GM18868 (cell line): ENCODE data around the gene ME3.

Experiments used
- ATAC-seq: cut with Tn5 transposase; IDR thresholded peaks from one replicate; pipeline ENCODE4 v1.9.1; 2021; ENCODE audit warnings: mild to moderate bottlenecking, moderate library complexity; ENCODE audit not compliant: unreplicated experiment

Gene ME3

DNA sequence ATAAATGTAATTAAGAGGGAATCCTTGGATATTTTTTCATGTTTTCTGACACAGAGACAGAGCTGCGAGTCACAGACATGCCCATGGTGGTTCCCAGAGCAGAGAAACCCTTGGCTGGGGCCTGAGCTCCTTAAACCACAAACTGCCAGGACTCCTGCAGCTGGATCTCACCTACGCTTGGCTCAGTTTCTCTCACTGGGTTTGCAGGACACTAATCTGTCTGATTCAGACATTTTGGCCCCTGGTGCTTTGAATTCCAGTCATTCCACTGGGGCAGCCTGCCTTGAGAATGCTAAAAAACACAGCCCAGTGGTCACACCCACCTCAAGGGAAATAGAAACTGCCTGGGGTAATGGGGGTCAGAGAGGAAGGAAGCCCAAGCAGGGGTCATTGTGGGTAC is 175.1 kb downstream of the ME3 start:
- no peak for ATAC-seq

DNA sequence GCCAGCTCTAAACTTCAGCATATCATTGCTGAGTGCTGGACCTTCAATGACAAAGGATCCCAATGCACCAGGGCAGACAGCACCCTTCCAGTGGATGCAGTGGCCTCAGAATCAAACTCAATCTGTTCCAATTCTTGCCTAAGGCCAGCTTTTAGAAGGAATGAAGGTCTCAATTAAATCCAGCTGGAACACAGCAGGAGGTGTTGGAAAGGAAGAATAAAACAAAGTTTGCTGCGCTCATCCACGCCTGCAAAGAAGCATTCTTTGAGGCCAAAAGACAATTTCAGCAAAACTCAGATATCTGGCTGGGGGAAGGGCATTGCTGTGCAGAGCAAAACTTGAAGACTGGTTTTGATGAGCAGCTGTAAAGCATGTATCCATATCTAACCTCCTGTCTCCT is 177.1 kb downstream of the ME3 start:
- ATAC-seq, result no peak

DNA sequence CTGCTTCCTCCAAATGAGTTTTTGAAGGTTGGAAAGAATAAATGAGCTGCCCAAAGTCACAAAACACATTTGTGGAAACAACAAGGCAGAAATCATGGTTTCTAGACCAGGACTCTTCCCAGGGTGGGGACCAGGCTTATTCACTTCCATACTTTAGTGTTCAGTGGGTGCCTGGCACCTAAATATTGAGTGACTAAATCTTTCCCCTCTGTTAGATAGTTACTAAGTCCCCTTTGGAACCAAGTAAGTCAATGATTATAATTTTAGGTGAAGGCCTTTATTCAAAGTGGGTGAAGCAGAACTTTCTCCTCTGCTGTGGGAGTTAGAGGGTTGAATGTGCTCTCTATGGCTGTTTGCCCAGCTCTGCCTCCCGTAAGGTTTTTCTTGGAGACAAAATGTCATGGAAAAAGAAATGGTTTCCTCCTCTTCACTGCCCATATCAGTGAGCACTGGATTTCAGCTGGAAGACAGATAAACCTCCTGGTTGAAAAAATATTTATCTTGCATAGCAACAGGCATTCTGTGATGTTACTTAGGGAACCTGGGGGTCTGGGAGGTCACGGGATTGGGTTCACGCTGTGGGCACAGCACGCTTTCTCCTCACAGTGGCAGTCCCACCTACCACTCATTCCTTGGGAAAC is 179.9 kb downstream of the ME3 start:
- no peak for ATAC-seq

DNA sequence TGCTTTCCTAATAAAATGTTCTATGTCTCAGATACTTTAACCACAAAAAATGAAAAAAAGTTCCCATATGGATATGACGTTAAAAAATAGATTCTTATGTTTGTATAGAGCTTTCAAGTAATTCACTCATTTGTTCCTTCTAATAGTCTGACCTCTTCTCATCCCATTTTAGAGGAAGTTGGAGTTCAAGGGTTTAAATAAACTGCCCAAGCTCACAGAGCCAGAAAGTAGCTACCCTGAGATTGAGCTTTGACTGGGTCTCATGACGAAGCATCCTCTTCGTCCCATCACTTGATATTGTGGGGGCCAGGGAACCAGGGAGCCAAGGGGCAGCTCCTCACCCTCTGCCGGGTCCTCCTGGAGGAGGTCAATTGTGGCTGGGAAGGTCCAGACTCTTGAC is 181.4 kb downstream of the ME3 start:
- no peak for ATAC-seq

DNA sequence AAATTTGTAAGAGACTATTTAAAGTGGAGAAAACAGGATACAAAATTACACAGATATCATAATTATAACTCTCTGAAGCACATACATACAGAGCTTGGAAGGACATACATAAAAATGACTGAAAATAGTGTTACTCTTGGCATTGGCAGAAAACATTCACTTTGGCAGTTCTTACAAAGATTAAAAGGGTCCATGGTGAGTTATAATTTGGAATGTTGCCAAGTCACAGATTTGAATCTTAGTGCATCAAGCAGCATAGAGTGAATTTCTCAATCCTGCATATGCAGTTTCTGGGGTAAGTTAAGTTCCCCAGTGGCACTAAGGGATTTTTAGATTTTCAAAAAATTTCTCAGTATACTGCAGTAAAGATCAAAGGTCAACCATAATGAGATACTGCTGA is 181.8 kb downstream of the ME3 start:
- no peak for ATAC-seq

DNA sequence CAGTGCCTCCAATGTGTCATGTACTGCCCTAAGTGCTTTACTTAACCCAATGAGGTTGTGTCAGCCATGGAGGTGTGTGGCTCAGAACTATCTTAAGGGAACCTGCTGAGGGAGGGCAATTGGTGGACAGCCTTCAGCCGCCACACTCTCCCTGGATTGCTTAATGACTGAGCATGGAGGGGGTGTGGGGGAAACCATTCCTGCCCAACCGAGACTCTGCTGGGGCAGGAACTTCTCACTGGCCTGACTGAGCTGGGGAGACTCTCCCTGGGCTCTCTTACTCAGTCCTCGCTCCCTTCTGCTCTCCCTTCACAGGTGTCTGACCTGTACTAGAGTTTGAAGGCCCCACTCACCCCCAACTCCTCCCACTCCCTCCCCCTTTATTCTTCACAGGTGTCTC is 183.0 kb downstream of the ME3 start:
- ATAC-seq, result no peak

DNA sequence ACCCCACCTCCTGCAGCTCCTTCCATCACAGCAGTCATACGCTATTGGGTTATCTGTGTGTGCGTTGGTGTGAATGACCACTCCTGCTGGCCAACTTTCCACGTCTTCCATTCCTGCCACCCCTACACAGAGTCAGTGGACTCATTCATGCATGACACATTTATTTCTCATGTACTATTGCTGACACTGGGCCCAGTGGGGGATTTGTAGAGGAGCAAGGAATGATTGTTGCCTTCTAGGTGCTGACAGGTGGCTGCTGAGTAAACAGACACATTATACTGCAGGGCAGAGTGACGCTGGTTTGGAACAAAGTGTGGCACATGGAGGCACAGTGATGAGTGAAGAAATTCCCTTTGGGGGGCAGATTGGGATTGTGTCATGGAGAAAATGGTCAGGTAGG is 183.9 kb downstream of the ME3 start:
- no peak for ATAC-seq

DNA sequence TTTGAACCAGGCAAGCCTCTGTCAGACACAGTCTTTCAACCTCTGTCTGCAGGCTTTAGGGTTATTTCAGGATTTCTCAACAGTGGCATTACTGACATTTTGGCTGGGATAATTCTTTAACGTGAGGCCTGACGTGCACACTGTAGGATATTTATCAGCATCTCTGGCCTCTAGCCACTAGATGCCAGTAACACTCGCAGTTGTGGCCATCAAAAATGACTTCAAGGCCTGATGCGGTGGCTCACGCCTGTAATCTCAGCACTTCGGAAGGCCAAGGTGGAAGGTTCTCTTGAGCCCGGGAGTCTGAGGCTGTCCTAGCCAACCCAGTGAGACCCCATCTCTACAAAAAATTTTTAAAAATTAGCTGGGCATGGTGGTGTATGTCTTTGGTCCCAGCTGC is 184.7 kb downstream of the ME3 start:
- no peak for ATAC-seq

DNA sequence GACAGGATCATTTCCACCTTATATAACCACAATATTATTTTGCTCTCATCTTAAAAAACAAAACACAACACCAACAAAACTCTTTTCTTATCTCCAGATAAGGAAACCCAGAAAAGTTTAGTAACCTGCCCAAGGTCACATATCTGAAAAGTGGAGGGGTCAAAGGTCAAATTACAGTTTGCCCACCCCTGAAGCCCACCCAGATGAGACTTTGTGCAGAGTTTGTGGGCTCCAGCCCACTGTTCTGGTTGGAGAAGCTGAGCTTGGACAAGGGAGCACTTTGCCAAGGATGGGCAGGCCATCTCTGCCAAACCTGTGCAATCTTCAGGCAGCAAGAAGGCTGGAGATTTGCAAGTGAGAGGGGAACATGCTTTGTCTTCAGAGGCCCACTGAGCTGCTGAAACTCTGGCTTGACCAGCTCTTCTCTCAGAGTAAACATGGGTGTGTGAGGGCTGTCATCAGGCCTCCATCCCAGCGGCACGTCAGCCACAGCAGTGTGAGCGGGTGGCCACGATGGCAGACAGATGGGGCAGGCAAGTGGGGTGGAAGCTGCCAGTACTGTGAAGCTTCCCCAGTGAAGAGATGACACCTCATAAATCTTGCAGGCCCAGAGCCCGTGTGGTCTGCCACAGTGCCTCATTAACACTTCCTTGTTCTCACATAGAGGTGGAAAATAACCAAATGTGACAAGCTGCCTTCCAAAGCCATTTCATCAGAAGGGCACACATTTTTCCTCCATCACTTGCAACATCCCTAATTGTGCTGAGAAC is 186.0 kb downstream of the ME3 start:
- no peak for ATAC-seq

DNA sequence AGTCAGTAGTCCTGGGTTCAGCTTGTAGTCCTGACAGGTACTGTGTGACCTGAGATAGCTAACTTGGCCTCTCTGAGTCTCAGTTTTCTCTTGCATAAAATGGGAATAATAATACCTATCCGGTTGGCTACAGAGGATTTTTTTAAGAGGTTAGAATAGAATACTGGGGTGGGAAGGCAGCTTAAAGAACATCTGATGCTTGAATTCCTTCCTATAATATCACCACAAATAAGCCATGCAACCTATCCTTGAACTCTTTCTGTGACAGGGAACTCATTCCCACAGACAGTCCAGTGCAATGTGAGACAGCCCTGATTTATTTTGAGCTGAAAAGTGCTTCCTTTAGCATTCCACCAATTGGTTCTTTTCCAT is 187.6 kb downstream of the ME3 start:
- ATAC-seq, result no peak

DNA sequence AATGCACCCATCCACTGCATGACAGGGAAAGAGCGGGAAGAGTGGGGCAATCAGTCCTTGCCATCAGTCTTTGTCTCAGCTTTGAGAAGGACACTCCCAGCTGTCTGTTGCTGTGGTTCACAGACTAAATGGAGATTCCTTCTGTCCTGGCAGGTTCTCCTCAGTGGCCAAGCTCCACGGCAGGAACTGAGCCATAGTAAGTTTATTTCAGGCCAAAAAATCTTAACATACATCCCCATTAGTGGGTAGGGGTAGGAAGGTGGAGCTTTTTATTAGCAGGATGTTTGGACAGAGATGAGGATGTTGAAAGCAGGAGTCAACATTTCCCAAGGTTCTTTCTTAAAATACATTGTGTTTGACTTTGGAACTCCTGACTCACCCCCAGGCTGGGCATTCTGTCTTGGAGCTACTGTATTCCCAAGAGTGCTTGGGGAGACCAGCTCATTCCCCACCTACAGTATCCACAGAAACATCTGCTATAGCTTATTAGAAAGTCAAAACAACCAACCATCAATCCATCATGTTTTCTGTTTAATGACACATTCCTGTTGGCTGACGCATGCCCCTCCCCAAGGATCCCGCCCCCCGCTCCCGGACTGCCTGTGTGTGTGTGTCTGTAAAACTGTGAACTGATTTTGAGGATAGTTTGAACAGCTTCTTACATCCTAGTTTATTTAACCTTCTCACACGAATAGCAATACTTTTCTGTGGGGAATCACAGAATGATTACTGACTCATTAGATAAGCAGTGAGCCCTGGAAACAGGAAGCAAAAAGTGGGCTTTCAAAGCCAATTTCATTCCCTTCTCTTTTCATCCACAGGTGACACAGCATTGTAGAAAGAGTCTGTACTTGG is 188.2 kb downstream of the ME3 start:
- no peak for ATAC-seq

DNA sequence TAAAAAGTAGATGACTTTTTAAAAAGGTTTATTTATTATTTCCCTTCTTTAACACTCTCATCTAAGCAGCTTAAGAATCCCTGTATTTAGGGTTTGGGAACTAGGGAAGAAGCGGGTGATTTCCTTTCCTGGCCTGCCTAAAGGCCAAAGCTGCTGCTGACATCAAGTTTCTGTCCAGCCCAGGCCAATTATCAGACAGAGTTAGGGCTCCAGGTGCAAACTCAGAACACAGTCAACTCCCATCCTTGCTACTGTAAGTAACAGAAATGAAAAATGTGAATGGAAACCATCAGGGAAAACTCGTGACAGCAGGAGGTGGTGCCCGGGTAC is 188.8 kb downstream of the ME3 start:
- ATAC-seq, result no peak

DNA sequence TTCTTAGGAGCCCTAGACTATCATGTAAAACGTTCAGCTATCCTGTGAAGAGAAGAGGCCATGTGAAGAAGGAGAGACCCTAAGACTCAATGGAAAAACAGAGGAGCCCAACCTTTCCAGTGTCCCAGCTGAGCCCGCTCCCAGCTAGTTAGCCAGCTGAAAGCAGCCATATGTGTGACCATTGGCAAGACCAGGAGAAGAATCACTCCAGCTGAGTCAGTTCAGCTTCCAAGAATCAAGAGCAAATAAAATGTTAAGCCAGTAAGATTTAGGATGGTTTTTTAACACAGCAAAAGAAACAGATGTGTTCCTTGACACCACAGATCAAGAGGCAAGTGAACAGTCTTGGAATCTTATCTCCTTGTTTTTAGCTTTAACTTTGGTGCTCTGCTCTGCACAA is 189.7 kb downstream of the ME3 start:
- no peak for ATAC-seq

DNA sequence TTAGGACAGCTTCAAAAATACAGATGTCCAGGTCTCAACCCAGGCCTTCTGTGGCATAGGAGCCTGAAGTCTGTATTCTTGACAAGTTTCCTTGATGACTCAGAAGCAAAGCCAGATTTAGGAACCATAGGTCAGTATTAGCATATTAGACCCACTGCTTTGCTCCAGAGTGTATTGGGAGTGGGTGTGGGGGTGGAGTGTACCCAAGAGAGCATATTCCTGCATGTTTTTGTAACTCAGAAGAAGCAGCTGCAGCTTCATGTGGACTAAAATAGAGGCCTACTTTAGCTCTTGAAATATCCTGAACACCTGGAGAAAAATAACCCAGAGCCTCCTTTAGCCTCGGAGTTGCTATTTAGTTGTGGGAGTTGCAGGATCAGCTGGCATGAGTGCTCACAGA is 191.0 kb downstream of the ME3 start:
- ATAC-seq, result no peak

DNA sequence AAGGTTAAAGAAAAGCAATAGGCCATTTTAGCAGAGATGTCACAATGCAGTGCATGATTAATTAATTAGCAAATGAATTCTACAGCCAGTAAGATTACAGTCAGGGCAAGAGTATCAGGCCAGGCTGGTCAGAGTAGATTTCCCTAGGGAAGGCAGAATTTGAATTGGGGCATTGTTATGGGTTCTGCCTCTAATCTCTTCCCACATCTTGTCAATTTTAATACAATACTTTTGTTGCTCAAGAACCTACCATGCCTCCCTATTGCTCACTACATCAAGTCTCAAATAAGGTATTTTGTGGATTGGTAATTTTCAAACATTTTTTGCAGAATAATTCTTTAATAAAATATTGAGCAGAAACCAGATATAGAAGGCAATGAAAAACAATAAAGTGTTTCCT is 194.1 kb downstream of the ME3 start:
- no peak for ATAC-seq

DNA sequence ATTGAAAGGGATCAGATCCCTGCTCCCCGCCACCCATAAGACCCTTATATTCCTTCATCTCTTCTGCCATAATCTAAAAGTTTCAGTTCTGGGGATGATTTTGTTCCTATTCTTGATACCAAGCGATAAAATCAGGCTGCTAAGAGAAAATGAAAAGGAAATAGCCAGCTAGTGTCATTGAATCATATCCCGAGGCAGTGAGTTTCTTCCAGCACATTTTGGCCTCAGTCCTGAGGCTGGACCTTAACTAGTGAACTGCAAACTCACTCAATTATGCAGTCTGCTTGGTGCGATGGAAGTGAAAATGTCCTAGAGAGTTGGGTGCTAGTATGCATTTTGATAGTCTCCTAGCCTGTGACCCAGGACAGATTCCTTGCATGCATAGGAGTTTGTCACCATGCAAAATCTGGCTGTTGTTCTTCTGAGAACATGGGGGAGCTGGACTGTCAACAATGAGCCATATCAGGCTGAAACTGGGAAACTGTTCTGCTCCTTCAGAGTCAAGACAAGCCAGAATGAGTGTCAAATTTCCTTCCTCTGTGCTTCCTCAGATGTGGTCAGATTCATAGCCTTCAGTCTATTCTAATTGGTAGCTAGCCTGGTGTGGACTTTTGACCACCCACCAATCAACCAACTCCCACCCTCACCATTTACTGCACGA is 194.8 kb downstream of the ME3 start:
- ATAC-seq, result no peak

DNA sequence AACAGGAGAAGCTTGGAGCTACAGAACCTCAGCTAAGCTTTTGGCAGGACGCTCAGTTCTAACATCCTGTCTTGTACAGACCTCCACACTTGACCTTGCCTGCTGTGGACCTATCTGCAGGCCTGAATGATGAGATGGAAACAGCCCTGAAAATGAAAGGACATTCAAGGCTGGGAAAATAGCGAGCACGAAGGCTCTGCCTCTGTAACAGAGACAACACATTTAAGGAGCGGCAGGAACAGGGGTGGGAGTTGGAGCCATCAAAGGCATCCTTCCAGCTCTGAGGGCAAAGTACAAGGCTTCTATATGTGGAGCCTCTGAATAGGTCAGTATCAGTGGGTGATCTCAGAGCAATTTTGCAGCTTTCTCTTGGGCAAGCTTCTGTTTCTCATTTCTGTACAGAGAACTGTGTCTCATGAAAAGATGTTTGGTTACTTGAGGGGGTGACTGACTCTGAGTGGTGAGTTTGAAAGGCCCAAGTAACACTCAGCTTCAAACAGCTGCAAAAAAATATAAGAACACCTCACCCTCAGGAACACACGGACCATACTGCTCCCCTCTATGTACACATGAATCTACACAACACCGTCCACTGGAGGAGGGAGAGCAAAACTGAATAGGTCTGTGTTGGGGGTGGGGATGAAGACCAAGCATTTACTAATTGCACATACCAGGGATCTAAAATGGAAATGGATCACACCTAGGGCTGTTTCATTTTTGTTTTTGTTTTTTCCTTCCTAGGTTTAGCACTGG is 196.1 kb downstream of the ME3 start:
- ATAC-seq, result no peak

DNA sequence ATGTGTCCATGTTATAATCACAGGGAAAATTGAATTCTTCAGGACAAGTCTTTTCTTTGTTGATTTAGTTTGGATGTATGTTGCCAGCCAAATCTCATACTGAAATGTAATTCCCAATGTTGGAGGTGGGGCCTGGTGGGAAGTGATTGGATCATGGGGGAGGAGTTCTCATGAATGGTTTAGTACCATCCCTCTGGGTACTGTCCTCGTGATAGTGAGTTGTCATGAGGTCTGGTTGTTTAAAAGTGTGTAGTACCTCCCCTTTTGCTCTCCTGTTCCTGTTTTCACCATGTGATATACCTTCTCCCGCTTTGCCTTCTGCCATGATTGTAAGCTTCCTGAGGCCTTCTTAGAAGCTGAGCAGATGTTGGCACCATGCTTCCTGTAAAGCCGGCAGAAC is 197.4 kb downstream of the ME3 start:
- ATAC-seq, result no peak

DNA sequence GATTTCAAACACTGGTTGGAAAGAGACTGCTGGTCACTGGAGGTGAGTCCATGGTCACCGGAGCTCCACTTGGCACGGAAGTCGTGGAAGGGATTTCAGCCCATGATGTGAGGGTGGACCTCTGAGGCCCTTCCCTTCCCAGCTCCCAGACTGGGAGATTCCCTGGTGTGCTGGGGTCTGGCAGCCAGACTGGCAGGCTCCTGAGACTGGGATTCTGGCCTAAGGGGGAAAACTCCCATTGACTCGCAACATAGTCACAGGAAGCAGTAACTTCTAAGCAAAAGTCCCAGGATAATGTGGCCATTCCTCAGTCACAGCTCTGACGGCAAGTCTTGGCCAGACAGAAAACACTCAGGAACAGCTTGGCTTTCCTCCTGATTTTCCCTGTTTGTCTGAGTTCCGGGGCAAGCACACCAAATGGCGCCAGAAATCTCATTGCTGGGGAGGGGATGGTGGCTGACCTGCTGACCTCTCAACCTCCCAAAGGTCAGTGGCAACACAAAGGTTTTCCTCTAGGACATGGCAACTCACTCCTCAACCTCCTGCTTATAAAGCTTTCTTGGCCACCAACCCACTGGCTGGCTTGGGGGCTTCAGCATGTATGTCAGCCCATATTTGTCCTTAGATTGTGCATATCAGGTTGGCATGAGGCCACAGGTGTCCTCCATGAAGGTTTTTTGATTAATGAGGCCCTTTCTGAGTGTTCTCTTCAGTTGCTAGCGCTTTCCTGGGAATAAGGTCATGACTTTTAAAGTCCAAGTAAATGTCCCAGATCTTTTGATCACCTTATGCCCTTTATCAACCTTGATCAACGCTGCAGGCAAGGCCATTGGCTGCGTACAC is 198.2 kb downstream of the ME3 start:
- no peak for ATAC-seq
